ENCODE data around the gene TNFAIP8L3.
"Not testable (repeated sequence)": the region's sequence is repeated elsewhere in the genome, so short reads cannot be mapped to it uniquely, and the experiment has no call there.

Gene TNFAIP8L3

DNA sequence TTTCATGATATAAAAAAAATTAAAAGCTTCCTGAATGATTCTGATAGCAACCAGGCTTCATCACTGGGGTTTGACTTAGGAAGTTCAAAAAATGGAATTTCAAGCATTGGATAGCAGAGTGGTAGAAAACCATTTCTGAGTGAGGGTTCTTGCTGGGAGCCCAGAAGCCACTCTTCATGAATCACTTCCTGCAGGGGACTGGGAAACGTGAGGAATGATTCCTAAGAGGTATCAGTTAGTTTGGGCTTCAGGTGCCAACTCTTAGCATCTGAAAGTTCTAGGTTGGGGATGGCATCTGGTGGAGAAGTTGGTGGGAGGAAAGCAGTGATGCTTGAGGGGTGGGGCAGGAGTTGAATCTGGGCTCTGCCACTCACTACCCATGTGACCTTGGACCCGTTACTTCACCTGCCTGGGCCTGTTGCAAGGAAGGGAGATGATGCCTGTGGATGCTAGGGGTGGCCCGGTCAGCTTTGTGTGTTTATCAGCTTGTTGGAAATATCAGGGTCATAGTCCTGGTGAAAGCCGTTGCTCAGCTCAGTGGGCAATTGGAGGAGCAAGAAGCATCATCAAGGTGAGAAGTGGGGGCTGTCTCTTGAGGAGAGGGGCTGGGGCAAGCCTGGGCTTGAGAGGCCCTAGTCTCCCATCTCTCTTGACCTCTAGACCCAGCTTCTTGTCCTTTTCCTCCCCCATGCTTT, 37.0 kb upstream of the TNFAIP8L3 start:
- H3K27ac ChIP-seq (ENCODE audit: low read depth, low read length), result no peak overlapping the region
- no peak overlapping the region for H3K4me3 ChIP-seq (ENCODE audit: low read depth, low read length)
- no peaks in the 10 kb centered on the region for H3K36me3 ChIP-seq (ENCODE audit: control insufficient read depth, insufficient read depth, low read length)
- no peaks in the 10 kb centered on the region for H3K4me1 ChIP-seq (ENCODE audit: control insufficient read depth, insufficient read depth, low read length)
- H3K27me3 ChIP-seq (ENCODE audit: control insufficient read depth, insufficient read depth, low read length), result no peaks in the 10 kb centered on the region
- H3K9me3 ChIP-seq (ENCODE audit: control insufficient read depth, insufficient read depth, low read length), result no peaks in the 10 kb centered on the region
- H3K9ac ChIP-seq (ENCODE audit: low read depth, low read length), result no peak overlapping the region

GRCh38 chr15:51130344-51130743, 35.6 kb upstream of the TNFAIP8L3 start:
- Histone ChIP-seq H3K27ac (ENCODE audit: low read depth, low read length) (no peak overlapping the region), H3K36me3 (ENCODE audit: control insufficient read depth, insufficient read depth, low read length) (no peaks in the 10 kb centered on the region), H3K4me3 (ENCODE audit: low read depth, low read length) (no peak overlapping the region), H3K9me3 (ENCODE audit: control insufficient read depth, insufficient read depth, low read length) (no peaks in the 10 kb centered on the region), H3K4me1 (ENCODE audit: control insufficient read depth, insufficient read depth, low read length) (no peaks in the 10 kb centered on the region), H3K9ac (ENCODE audit: low read depth, low read length) (no peak overlapping the region), H3K27me3 (ENCODE audit: control insufficient read depth, insufficient read depth, low read length) (no peaks in the 10 kb centered on the region)

- H3K9ac ChIP-seq (ENCODE audit: low read depth, low read length), result no peak overlapping the region
- H3K27me3 ChIP-seq (ENCODE audit: control insufficient read depth, insufficient read depth, low read length), result no peaks in the 10 kb centered on the region
- H3K9me3 ChIP-seq (ENCODE audit: control insufficient read depth, insufficient read depth, low read length), result no peaks in the 10 kb centered on the region
- no peak overlapping the region for H3K4me3 ChIP-seq (ENCODE audit: low read depth, low read length)
- H3K4me1 ChIP-seq (ENCODE audit: control insufficient read depth, insufficient read depth, low read length), result no peaks in the 10 kb centered on the region
- H3K36me3 ChIP-seq (ENCODE audit: control insufficient read depth, insufficient read depth, low read length), result no peaks in the 10 kb centered on the region
- no peak overlapping the region for H3K27ac ChIP-seq (ENCODE audit: low read depth, low read length)
These were observed 35.0 kb upstream of the TNFAIP8L3 start for GRCh38 chr15:51129535-51130188.

GRCh38 chr15:51128701-51129100, 34.0 kb upstream of the TNFAIP8L3 start:
- Histone ChIP-seq H3K27me3 (ENCODE audit: control insufficient read depth, insufficient read depth, low read length) (no peaks in the 10 kb centered on the region), H3K36me3 (ENCODE audit: control insufficient read depth, insufficient read depth, low read length) (no peaks in the 10 kb centered on the region), H3K9ac (ENCODE audit: low read depth, low read length) (no peak overlapping the region), H3K4me3 (ENCODE audit: low read depth, low read length) (no peak overlapping the region), H3K4me1 (ENCODE audit: control insufficient read depth, insufficient read depth, low read length) (no peaks in the 10 kb centered on the region), H3K27ac (ENCODE audit: low read depth, low read length) (no peak overlapping the region), H3K9me3 (ENCODE audit: control insufficient read depth, insufficient read depth, low read length) (no peaks in the 10 kb centered on the region)

GRCh38 chr15:51126842-51127241, 32.1 kb upstream of the TNFAIP8L3 start:
- no peaks in the 10 kb centered on the region for H3K4me1 ChIP-seq (ENCODE audit: control insufficient read depth, insufficient read depth, low read length)
- H3K9ac ChIP-seq (ENCODE audit: low read depth, low read length), result no peak overlapping the region
- H3K36me3 ChIP-seq (ENCODE audit: control insufficient read depth, insufficient read depth, low read length), result no peaks in the 10 kb centered on the region
- H3K4me3 ChIP-seq (ENCODE audit: low read depth, low read length), result no peak overlapping the region
- H3K27ac ChIP-seq (ENCODE audit: low read depth, low read length), result no peak overlapping the region
- no peaks in the 10 kb centered on the region for H3K9me3 ChIP-seq (ENCODE audit: control insufficient read depth, insufficient read depth, low read length)
- no peaks in the 10 kb centered on the region for H3K27me3 ChIP-seq (ENCODE audit: control insufficient read depth, insufficient read depth, low read length)

DNA sequence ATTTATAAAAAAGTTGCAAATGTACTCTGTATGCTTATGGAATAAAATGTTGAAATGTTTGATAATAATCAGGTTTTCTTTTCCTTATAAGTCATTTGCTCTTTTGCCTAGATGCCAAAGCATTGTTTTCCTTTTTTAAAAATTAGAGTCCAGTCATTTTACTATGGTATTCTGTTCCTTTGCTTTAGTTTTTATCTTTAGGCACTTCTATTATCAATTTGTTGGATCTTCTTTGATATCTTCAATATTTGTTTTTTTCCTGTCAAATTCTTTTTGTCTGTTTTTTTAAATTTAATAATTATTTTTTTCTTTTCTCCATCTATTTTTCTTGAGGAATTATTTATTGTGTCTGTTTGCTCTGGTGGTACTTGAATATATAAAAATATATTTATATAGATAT, 28.3 kb upstream of the TNFAIP8L3 start:
- H3K27ac ChIP-seq (ENCODE audit: low read depth, low read length); H3K9ac ChIP-seq (ENCODE audit: low read depth, low read length); H3K36me3 ChIP-seq (ENCODE audit: control insufficient read depth, insufficient read depth, low read length); H3K4me1 ChIP-seq (ENCODE audit: control insufficient read depth, insufficient read depth, low read length); H3K9me3 ChIP-seq (ENCODE audit: control insufficient read depth, insufficient read depth, low read length); H3K27me3 ChIP-seq (ENCODE audit: control insufficient read depth, insufficient read depth, low read length); H3K4me3 ChIP-seq (ENCODE audit: low read depth, low read length): not testable (repeated sequence)

DNA sequence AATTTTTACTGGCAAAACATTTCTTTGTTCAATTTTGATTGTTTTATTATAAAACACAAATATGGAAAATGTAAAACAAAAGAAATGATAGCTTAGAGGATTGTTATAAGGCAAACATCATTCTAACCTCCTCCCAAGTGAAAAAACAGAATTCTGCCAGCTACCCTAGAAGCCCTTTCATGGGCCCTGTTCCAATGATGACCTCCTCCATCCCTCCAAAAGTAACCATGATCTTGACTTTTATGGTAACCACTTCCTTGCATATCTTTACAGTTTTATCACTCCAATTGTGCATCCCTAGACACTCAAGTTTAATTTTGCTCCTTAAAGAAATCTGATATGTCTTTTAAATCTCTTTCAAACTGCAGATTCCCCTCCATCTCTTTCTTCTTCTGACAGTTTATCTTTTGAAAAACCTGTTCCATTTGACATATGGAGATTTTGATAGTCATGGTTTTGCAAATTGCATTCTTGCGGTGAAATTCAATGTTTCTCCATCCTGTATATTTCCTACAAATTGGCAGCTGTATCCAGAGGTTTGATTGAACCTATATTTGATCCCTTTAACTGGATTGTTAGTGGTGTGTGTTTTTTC, 27.0 kb upstream of the TNFAIP8L3 start:
- Histone ChIP-seq H3K27ac (ENCODE audit: low read depth, low read length) (no peak overlapping the region), H3K9ac (ENCODE audit: low read depth, low read length) (no peak overlapping the region), H3K4me1 (ENCODE audit: control insufficient read depth, insufficient read depth, low read length) (no peaks in the 10 kb centered on the region)

DNA sequence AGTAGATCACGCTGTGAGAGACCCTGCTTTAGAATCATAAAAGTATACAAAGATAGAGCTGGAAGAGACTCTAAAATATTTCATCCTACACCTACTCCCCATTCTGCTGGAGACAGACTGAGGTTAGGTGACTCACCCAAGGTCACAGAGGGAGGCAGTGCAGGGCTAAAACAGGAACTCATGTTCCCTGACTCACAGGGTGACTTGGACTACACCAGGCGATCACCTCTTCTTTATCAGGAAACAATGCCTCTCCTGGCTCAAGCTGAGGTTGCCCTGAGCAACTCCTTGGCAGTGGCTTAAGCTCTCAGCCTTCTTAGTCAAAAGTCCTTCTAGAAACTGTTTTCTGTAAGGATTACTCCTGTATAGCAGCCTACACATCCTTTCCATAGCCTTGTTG, 26.4 kb upstream of the TNFAIP8L3 start:
- Histone ChIP-seq H3K4me3 (ENCODE audit: low read depth, low read length) (no peak overlapping the region), H3K4me1 (ENCODE audit: control insufficient read depth, insufficient read depth, low read length) (no peaks in the 10 kb centered on the region), H3K27me3 (ENCODE audit: control insufficient read depth, insufficient read depth, low read length) (no peaks in the 10 kb centered on the region), H3K27ac (ENCODE audit: low read depth, low read length) (no peak overlapping the region), H3K9ac (ENCODE audit: low read depth, low read length) (no peak overlapping the region), H3K36me3 (ENCODE audit: control insufficient read depth, insufficient read depth, low read length) (no peaks in the 10 kb centered on the region), H3K9me3 (ENCODE audit: control insufficient read depth, insufficient read depth, low read length) (no peaks in the 10 kb centered on the region)

More for the DNA sequence above, 27.0 kb upstream of the TNFAIP8L3 start:
- Histone ChIP-seq H3K4me3 (ENCODE audit: low read depth, low read length) (no peak overlapping the region), H3K27me3 (ENCODE audit: control insufficient read depth, insufficient read depth, low read length) (no peaks in the 10 kb centered on the region), H3K9me3 (ENCODE audit: control insufficient read depth, insufficient read depth, low read length) (no peaks in the 10 kb centered on the region), H3K36me3 (ENCODE audit: control insufficient read depth, insufficient read depth, low read length) (no peaks in the 10 kb centered on the region)

DNA sequence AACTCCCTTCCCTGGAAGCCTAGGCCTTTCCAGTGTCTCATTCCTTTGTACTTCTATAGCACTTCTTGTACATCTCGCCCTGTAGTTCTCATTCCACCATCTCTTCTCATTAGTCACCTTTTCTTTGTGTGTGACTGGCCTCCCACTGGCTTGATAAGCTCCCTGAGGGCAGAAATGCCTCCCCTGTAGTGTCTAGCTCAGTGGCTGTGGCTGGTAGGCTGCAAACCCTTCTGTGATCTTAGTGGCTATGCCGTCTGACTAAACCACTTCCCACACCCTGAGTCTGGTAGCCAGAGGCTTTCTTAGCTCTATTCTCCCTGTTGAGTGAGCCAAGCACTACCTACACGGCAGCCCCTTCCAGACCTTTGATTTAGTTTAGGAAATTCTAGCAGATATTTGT, 24.4 kb upstream of the TNFAIP8L3 start:
- Histone ChIP-seq H3K4me1 (ENCODE audit: control insufficient read depth, insufficient read depth, low read length) (0 out of 2 replicates have a peak, but pooled peaks cover 3% of the 10 kb centered on the region), H3K36me3 (ENCODE audit: control insufficient read depth, insufficient read depth, low read length) (no peaks in the 10 kb centered on the region), H3K27ac (ENCODE audit: low read depth, low read length) (no peak overlapping the region), H3K9ac (ENCODE audit: low read depth, low read length) (no peak overlapping the region), H3K4me3 (ENCODE audit: low read depth, low read length) (no peak overlapping the region), H3K27me3 (ENCODE audit: control insufficient read depth, insufficient read depth, low read length) (no peaks in the 10 kb centered on the region), H3K9me3 (ENCODE audit: control insufficient read depth, insufficient read depth, low read length) (no peaks in the 10 kb centered on the region)

DNA sequence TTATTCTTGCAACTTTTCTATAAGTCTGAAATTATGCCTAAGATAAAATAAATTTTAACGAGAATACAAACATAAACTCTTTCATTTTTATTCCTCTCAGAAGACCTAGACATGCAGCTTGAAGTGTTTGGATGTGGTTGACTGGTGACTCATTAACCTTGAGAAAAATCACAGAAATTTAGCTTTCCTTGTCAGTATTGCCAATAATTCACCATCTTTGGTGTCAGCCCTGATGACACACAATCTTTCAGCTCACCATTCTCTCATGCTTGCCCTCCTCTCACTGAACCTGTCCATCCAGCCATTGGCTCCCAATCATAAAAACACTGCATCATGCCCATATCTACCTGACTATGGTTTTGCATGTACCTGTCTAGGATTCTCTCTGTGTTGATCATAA, 22.6 kb upstream of the TNFAIP8L3 start:
- H3K27ac ChIP-seq (ENCODE audit: low read depth, low read length), result no peak overlapping the region
- H3K4me3 ChIP-seq (ENCODE audit: low read depth, low read length), result no peak overlapping the region
- H3K27me3 ChIP-seq (ENCODE audit: control insufficient read depth, insufficient read depth, low read length), result no peaks in the 10 kb centered on the region
- H3K9ac ChIP-seq (ENCODE audit: low read depth, low read length), result no peak overlapping the region
- H3K9me3 ChIP-seq (ENCODE audit: control insufficient read depth, insufficient read depth, low read length), result no peaks in the 10 kb centered on the region
- no peaks in the 10 kb centered on the region for H3K36me3 ChIP-seq (ENCODE audit: control insufficient read depth, insufficient read depth, low read length)
- peaks cover 5% of the 10 kb centered on the region for H3K4me1 ChIP-seq (ENCODE audit: control insufficient read depth, insufficient read depth, low read length)

- Histone ChIP-seq H3K9ac (ENCODE audit: low read depth, low read length) (no peak overlapping the region), H3K27ac (ENCODE audit: low read depth, low read length) (no peak overlapping the region), H3K27me3 (ENCODE audit: control insufficient read depth, insufficient read depth, low read length) (no peaks in the 10 kb centered on the region), H3K4me1 (ENCODE audit: control insufficient read depth, insufficient read depth, low read length) (peaks cover 6% of the 10 kb centered on the region), H3K4me3 (ENCODE audit: low read depth, low read length) (no peak overlapping the region), H3K9me3 (ENCODE audit: control insufficient read depth, insufficient read depth, low read length) (no peaks in the 10 kb centered on the region), H3K36me3 (ENCODE audit: control insufficient read depth, insufficient read depth, low read length) (no peaks in the 10 kb centered on the region)
These were observed 19.9 kb upstream of the TNFAIP8L3 start for GRCh38 chr15:51114437-51115119.

All from HUES48 (cell line).